Neural progenitor cell (in vitro differentiated cells): ENCODE results near the gene TLE1.

Experiments used
- EZH2 ChIP-seq: fragments of 200-600 bp; sonication (generic); IDR thresholded peaks from 2 replicates; pipeline ENCODE4 v1.6.1; 2017; ENCODE audit warnings: antibody characterized with exemption, mild to moderate bottlenecking, moderate library complexity
- EZH2phosphoT487 ChIP-seq: fragments of 200-600 bp; sonication (generic); IDR thresholded peaks from 2 replicates; pipeline ENCODE4 v1.6.1; 2017; ENCODE audit warnings: antibody characterized with exemption
- TF ChIP-seq, protein P1 (sequence below): fragments of 200-600 bp; sonication (generic); IDR thresholded peaks from 2 replicates; pipeline ENCODE4 v1.5.1; 2017; ENCODE audit warnings: antibody characterized with exemption, mild to moderate bottlenecking

DNA sequence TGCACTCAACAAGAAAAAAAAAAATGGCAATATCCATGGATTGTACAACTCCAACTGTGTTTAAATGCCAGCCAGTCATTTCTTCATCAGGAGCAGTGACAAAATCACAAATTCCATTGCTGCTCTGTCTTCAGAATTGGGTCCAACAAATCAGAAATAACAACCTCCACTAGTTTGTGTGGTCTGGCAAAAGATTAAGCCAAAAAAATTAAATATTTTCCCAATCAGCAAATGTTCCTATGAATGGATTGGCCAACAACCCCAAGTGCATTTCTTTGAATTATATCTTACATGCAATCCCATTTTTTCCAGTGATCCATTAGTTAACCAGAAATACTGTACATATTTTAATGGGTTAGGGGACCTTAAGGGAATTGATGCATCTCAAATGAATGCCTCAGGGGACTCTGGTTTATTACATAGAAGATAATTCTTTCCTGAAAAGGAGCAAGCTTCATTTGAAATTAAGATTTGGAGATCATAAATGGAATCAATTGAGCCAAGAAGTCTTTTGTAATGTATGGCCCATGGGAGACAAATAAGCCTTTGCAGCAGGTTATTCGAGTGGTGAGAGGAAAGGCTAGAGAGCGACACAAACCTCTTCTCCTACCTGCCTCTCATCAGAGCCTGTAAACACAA, 131.8 kb downstream of the TLE1 start:
- TF ChIP-seq, protein P1, sequence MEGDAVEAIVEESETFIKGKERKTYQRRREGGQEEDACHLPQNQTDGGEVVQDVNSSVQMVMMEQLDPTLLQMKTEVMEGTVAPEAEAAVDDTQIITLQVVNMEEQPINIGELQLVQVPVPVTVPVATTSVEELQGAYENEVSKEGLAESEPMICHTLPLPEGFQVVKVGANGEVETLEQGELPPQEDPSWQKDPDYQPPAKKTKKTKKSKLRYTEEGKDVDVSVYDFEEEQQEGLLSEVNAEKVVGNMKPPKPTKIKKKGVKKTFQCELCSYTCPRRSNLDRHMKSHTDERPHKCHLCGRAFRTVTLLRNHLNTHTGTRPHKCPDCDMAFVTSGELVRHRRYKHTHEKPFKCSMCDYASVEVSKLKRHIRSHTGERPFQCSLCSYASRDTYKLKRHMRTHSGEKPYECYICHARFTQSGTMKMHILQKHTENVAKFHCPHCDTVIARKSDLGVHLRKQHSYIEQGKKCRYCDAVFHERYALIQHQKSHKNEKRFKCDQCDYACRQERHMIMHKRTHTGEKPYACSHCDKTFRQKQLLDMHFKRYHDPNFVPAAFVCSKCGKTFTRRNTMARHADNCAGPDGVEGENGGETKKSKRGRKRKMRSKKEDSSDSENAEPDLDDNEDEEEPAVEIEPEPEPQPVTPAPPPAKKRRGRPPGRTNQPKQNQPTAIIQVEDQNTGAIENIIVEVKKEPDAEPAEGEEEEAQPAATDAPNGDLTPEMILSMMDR, result no peak
- TF ChIP-seq EZH2 (no peak), EZH2phosphoT487 (no peak)
